ENCODE data around the gene TEX9. TPM values are rescaled to one million over a fixed set of nuclear protein-coding genes. Genes with fewer than 3 reads are reported as not detected.

TEX9 gene
- total RNA-seq, 1 experiment from 2014 or later = 8.4 TPM

DNA sequence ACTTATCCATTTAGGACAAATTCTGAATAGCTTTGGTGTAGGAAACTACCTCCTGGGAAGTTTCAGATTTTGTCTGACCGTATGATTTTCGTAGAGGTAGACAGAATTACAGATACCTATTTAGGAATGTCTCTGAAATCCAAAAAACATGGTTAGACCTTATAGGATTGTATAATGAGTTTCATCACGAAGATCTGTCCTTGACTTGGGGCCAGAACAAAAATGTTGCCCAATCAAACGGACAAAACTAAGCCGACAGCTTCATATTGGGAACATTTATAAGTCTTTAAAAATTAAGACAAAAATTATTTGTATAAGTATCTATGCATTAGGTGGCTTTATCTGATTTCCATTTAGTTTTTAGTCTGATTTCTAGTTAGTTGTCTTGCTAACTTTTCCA is 67.1 kb downstream of the TEX9 start:
- WGBS (ENCODE audit: extremely low coverage, insufficient read length, low lambda C conversion rate) = no CpG with 5 or more reads among the region's 5 CpGs

More for the DNA sequence above, 67.1 kb downstream of the TEX9 start:
- no peaks in the 10 kb centered on the region for H4K20me1 ChIP-seq (ENCODE audit: control insufficient read depth, insufficient read depth, insufficient read length)
- no peak overlapping the region for H3T11ph ChIP-seq (ENCODE audit: low read length)
- no peak overlapping the region for H2BK120ac ChIP-seq (ENCODE audit: low read depth, low read length, poor library complexity, severe bottlenecking)
- no peak overlapping the region for H4K8ac ChIP-seq (replicated peaks; ENCODE audit: insufficient read length, low read depth, low read length)
- H2BK12ac ChIP-seq (ENCODE audit: insufficient read length, low read depth, low read length) = no peak overlapping the region
- no peak overlapping the region for H3K23ac ChIP-seq (ENCODE audit: insufficient read length, low read depth, low read length)
- no peaks in the 10 kb centered on the region for H3K79me1 ChIP-seq (ENCODE audit: insufficient read depth, low read depth, low read length, poor library complexity, severe bottlenecking)
- no peak overlapping the region for H3K27ac ChIP-seq (ENCODE audit: insufficient read length, low read depth, low read length)
- TF ChIP-seq, protein P1, sequence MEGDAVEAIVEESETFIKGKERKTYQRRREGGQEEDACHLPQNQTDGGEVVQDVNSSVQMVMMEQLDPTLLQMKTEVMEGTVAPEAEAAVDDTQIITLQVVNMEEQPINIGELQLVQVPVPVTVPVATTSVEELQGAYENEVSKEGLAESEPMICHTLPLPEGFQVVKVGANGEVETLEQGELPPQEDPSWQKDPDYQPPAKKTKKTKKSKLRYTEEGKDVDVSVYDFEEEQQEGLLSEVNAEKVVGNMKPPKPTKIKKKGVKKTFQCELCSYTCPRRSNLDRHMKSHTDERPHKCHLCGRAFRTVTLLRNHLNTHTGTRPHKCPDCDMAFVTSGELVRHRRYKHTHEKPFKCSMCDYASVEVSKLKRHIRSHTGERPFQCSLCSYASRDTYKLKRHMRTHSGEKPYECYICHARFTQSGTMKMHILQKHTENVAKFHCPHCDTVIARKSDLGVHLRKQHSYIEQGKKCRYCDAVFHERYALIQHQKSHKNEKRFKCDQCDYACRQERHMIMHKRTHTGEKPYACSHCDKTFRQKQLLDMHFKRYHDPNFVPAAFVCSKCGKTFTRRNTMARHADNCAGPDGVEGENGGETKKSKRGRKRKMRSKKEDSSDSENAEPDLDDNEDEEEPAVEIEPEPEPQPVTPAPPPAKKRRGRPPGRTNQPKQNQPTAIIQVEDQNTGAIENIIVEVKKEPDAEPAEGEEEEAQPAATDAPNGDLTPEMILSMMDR (conservative IDR thresholded peaks at IDR 0.05) = no peak
- H4K91ac ChIP-seq (ENCODE audit: insufficient read length, low read depth, low read length) = no peak overlapping the region
- no peak overlapping the region for H3K18ac ChIP-seq (ENCODE audit: insufficient read length, low read depth, low read length)
- no peaks in the 10 kb centered on the region for H3K27me3 ChIP-seq (ENCODE audit: insufficient read depth, low read length)
- H2BK20ac ChIP-seq (ENCODE audit: low read depth, low read length, poor library complexity, severe bottlenecking) = no peak overlapping the region
- peaks cover 15 to 26% (median 23%) of the 10 kb centered on the region in 3 experiments for H3K36me3 Mint-ChIP-seq (ENCODE audit: insufficient read depth in 1 of 3, low read depth in 3 of 3)
- peaks cover 20 to 22% of the 10 kb centered on the region in 2 experiments; a peak in 4 of 5 replicates for H3K9me3 Mint-ChIP-seq
- DNase-seq = no peak
- no peak overlapping the region for H2BK5ac ChIP-seq (ENCODE audit: insufficient read length, low read length)
- no peak overlapping the region for H3K14ac ChIP-seq (ENCODE audit: insufficient read depth, low read length)
- H3K4me1 ChIP-seq (ENCODE audit: insufficient read depth, low read length) = no peaks in the 10 kb centered on the region
- no peak overlapping the region for H3K9ac ChIP-seq (ENCODE audit: extremely low read depth, insufficient read length, low read length)
- H3K27ac Mint-ChIP-seq = no peak overlapping the region
- no peak overlapping the region for H2AK5ac ChIP-seq (ENCODE audit: insufficient read length, low read length)
- no peak overlapping the region for H2AFZ ChIP-seq (ENCODE audit: low read length)
- H3K4me3 Mint-ChIP-seq = no peak overlapping the region
- no peak overlapping the region for H2BK15ac ChIP-seq (ENCODE audit: low read depth, low read length)
- H3K56ac ChIP-seq (ENCODE audit: insufficient read length, low read depth, low read length) = no peak overlapping the region
- no peaks in the 10 kb centered on the region for H3K79me2 ChIP-seq (ENCODE audit: insufficient read depth, low read length)
- no peak overlapping the region for H3K4ac ChIP-seq (ENCODE audit: low read depth, low read length)
- H4K5ac ChIP-seq (ENCODE audit: insufficient read length, low read depth, low read length) = no peak overlapping the region
- no peaks in the 10 kb centered on the region for H3K23me2 ChIP-seq (ENCODE audit: insufficient read length, low read depth, low read length, poor library complexity, severe bottlenecking)
- H3K9me3 ChIP-seq (ENCODE audit: control insufficient read depth, low read depth, low read length) = no peaks in the 10 kb centered on the region
- H3K4me1 Mint-ChIP-seq = no peaks in the 10 kb centered on the region
- H3K27me3 Mint-ChIP-seq (ENCODE audit: low read depth) = no peaks in the 10 kb centered on the region; the same call in 1 of the 2 replicates
- H3K4me2 ChIP-seq (ENCODE audit: insufficient read depth, insufficient read length, low read length) = no peak overlapping the region
